ENCODE data around the gene FDX2. TPM values are rescaled to one million over a fixed set of nuclear protein-coding genes. Genes with fewer than 3 reads are reported as not detected.
"Not testable (repeated sequence)": the region's sequence is repeated elsewhere in the genome, so short reads cannot be mapped to it uniquely, and the experiment has no call there.

FDX2 gene
- polyA plus RNA-seq, 1 donor: 20.0 TPM

DNA sequence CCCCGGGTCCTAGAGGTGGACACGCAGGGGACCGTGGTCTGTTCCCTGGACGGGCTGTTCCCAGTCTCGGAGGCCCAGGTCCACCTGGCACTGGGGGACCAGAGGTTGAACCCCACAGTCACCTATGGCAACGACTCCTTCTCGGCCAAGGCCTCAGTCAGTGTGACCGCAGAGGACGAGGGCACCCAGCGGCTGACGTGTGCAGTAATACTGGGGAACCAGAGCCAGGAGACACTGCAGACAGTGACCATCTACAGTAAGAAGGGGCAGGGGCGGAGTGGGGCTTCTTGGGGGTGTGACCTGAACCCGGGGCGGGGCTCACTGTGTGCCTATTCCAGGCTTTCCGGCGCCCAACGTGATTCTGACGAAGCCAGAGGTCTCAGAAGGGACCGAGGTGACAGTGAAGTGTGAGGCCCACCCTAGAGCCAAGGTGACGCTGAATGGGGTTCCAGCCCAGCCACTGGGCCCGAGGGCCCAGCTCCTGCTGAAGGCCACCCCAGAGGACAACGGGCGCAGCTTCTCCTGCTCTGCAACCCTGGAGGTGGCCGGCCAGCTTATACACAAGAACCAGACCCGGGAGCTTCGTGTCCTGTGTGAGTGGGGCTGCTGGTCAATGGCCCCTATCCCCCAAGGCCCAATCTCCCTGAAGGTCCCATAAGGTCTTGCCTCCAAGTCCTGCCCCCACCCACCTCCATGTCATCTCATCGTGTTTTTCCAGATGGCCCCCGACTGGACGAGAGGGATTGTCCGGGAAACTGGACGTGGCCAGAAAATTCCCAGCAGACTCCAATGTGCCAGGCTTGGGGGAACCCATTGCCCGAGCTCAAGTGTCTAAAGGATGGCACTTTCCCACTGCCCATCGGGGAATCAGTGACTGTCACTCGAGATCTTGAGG lies 31.5 kb downstream of the FDX2 start:
- no peak for DNase-seq (ENCODE audit: low read depth)

DNA sequence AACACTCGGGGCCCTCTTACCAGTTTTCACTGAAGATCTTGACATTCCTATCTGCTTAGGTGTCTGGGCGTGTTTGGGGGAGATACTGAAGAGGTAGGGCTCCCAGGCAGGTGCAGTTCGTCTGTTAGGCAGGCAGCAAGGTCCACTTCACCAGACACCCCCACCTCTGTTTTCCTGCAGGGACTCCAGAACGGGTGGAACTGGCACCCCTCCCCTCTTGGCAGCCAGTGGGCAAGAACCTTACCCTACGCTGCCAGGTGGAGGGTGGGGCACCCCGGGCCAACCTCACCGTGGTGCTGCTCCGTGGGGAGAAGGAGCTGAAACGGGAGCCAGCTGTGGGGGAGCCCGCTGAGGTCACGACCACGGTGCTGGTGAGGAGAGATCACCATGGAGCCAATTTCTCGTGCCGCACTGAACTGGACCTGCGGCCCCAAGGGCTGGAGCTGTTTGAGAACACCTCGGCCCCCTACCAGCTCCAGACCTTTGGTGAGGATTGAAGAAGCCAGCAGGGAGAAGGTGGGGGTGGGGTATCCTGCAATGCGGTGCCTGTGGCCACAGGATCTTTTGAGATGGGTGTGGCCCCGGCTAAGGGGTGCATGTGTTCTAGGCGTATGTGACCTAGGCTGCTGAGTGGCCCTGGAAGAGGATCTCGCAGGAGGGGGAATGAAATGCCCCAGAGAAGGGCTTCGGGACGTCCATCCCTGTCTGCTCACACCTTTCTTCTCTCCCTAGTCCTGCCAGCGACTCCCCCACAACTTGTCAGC lies 32.3 kb downstream of the FDX2 start:
- DNase-seq (ENCODE audit: low read depth): no peak

DNA sequence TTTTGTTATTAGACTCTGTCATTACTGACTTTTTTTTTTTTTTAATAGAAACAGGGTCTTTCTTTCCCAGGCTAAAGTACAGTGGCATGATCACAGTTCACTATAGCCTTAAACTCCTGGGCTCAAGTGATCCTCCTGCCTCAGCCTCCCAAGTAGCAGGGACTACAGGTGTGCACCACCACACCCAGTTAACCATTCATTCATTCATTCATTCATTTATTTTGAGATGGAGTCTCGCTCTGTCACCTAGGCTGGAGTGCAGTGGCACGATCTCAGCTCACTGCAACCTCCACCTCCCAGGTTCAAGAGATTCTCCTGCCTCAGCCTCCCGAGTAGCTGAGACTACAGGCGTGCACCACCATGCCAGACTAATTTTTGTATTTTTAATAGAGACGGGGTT lies 33.8 kb downstream of the FDX2 start:
- DNase-seq (ENCODE audit: low read depth): not testable (repeated sequence)

DNA sequence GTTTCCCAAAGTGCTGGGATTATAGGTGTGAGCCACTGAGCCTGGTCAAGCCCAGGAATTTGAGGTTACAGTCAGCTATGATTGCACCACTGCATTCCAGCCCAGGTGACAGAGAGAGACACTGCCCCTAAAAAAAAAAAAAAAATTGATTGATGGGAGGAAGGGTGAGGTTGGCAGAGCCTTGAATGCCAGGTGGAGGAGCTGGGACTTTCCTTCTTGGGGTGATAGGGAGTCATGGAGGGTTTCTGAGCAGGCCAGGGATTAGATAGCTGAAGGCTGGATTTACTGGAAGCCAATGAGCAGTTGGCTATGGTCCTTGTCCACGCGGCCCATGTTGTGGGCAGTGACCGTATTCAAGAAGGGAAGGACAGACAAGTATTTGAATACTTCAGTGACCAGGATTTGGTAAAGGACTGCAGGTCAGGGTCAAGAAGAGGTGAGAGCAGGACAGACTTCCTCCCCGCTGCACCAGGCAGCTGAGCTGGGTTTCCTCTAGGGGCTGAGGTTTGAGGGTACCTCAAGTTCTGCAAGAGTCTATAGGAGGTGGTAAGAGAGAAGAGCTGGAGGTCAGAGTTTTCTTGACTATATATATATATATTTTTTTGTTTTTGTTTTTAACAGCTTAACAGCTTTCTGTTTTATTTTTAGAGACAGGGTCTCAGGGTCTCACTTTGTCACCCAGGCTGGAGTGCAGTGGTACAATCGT lies 35.9 kb downstream of the FDX2 start:
- DNase-seq (ENCODE audit: low read depth): no peak

DNA sequence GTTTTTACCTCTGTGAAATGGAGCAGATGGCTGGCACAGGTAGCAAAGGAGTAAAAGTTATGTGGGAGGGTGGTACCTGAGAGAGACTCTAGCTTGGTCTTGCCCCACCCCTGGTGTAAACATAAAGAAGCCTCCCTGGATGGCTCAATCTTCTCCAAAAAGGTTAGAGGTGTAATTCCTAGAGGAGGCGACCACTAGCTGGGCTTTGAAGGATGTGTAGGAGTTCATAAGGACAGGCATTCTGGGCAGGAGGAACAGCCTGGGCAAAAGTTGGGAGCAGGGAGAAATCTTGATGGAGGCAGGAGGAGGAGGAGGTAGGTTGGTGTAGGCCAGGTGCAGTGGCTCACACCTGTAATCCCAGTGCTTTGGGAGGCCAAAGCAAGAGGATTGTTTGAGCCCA lies 36.9 kb downstream of the FDX2 start:
- no peak for DNase-seq (ENCODE audit: low read depth)

DNA sequence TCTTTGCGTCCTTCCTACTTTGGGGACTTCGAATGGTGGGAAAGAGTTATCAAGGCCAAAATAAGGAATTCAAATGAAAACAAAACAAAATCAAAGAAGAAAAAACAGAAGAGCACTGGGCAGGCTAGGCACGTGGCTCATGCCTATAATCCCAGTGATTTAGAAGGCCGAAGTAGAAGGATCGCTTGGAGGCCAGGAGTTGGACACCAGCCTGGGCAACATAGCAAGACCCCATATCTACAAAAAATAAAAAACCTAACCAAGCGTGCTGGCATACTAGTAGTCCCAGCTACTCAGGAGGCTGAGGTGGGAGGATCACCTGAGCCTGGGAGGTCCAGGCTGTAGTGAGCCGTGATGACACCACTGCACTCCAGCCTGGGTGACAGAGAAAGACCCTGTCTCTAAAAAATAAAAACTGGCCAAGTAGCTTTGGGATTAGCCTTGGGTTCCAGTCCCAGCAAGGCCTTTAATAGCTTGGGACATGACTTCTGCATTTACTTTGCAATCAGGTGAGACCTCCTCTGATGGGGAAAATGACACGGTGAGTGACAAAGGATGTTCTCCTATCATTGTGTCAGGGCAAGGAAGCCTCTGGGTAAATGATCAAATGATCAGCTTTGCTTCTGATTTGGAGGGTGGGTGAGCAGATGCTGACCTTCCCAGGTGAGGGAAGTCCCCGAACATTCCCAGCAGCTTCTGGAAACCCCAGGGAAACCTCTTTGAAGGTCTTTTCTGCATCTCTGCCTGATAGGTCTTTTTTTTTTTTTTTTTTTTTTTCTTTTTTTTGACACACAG lies 37.8 kb downstream of the FDX2 start:
- DNase-seq (ENCODE audit: low read depth): no peak

DNA sequence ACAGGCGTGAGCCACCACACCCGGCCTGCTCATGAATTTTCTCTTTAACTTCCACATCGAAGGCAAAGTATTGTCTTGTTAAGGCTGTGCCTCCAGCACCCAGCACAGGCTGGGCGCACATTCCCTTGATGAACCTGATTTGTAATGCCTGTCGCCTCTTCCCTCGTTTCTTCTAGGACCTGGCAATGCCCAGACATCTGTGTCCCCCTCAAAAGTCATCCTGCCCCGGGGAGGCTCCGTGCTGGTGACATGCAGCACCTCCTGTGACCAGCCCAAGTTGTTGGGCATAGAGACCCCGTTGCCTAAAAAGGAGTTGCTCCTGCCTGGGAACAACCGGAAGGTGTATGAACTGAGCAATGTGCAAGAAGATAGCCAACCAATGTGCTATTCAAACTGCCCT lies 41.2 kb downstream of the FDX2 start:
- no peak for DNase-seq (ENCODE audit: low read depth)

DNA sequence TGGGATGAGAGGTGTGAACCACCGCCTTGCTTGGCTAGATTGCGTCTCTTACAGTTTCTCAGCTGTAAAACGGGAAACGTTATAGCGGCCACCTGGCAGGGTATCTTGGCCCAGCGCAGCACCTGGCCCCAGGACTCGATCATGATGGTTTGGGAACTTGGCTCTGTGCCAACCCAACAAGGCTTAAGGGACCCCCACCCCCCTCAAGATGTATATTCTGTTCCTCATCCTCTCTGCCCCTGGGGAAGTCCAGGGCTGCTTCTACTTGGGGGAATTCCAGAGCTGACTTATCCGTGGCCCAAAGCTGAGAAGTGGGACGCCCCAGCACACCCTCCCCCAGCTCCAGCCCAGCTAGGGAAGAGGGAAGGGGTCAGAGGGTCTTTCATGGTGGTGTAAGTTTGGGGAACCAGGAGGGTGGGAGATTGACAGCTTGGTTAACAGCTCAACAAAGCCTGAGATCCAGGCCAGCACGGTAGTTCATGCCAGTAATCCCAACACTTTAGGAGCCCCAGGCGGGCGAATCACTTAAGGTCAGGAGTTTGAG lies 44.2 kb downstream of the FDX2 start:
- no peak for DNase-seq (ENCODE audit: low read depth)

DNA sequence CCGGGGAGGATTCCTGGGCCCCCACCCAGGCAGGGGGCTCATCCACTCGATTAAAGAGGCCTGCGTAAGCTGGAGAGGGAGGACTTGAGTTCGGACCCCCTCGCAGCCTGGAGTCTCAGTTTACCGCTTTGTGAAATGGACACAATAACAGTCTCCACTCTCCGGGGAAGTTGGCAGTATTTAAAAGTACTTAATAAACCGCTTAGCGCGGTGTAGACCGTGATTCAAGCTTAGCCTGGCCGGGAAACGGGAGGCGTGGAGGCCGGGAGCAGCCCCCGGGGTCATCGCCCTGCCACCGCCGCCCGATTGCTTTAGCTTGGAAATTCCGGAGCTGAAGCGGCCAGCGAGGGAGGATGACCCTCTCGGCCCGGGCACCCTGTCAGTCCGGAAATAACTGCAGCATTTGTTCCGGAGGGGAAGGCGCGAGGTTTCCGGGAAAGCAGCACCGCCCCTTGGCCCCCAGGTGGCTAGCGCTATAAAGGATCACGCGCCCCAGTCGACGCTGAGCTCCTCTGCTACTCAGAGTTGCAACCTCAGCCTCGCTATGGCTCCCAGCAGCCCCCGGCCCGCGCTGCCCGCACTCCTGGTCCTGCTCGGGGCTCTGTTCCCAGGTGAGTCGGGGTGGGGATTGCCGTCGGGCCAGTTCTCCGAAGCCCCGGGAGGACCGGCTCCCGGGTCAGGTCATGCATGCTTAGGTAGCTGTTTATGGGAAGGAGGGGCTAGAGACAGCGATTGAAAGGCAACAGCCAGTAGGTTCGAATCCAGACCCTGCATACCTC lies 45.0 kb downstream of the FDX2 start, which contains the start of gene ICAM1:
TSS of gene ICAM1 (plus strand) at position 505 of the 779 bp plus-strand sequence. CDS start at position 545, 40 bp downstream.
- no peak for DNase-seq (ENCODE audit: low read depth)

DNA sequence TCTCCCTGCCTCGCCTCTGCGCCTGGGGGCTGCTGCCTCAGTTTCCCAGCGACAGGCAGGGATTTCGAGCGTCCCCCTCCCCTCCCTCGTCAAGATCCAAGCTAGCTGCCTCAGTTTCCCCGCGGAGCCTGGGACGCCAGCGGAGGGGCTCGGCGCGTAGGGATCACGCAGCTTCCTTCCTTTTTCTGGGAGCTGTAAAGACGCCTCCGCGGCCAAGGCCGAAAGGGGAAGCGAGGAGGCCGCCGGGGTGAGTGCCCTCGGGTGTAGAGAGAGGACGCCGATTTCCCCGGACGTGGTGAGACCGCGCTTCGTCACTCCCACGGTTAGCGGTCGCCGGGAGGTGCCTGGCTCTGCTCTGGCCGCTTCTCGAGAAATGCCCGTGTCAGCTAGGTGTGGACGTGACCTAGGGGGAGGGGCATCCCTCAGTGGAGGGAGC lies 45.6 kb downstream of the FDX2 start:
- DNase-seq (ENCODE audit: low read depth): no peak

DNA sequence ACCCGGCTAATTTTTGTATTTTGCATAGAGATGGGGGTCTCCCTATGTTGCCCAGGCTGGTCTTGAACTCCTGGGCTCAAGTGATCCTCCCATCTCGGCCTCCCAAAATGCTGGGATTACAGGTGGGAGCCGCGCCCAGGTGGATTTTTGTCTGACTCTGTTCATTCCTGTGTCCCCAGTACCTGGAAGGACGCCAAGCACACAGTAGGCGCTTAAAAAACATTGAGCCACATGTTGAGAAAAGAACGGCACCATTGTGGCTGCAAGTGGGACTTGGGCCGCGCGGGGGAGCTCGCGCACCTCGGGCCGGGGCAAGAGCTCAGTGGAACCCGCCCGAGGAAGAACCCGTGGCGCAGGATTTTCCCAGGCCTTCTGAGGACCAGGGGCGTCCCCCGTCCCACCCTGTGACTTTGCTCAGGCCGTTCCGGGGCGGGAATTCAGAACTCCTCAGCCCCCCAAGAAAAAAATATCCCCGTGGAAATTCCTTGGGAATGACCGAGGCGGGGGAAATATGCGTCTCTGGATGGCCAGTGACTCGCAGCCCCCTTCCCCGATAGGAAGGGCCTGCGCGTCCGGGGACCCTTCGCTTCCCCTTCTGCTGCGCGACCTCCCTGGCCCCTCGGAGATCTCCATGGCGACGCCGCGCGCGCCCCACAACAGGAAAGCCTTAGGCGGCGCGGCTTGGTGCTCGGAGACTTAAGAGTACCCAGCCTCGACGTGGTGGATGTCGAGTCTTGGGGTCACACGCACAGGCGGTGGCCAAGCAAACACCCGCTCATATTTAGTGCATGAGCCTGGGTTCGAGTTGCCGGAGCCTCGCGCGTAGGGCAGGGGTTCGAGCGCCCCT lies 46.3 kb downstream of the FDX2 start:
- no peak for DNase-seq (ENCODE audit: low read depth)

DNA sequence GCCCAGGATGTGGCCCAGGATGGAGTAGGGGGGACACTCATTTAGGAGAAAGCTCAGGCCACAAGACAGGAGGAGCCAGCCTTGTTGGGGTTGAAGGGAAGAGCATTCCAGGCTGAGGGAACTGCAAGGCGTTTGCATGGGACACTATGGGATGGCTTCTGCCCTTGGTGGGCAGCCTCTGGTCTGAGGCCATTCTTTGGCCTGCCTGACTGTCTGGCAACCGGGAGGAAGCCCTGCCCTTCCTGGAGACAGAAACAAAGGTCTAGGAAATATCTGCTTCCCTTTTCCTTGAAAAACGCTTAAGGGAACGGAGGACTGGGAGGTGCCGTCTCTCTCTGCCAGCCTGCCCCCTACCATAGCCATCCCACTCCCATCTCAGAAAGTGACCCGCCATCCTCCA lies 47.7 kb downstream of the FDX2 start:
- no peak for DNase-seq (ENCODE audit: low read depth)

DNA sequence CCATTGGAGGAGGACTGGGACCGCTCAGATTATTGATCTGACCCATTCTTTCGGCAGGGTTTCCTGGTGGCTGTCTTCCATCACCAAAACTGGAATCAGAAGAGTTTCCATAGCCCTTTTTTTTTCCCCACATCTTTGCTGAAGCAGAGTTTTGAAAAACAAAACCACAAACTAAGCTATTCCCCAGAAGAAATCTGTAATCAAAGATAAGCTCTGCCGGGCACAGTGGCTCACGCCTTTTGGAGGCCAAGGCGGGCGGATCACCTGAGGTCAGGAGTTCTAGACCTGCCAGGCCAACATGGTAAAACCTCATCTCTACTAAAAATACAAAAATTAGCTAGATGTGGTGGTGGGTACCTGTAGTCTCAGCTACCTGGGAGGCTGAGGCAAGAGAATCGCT lies 49.1 kb downstream of the FDX2 start:
- no peak for DNase-seq (ENCODE audit: low read depth)

DNA sequence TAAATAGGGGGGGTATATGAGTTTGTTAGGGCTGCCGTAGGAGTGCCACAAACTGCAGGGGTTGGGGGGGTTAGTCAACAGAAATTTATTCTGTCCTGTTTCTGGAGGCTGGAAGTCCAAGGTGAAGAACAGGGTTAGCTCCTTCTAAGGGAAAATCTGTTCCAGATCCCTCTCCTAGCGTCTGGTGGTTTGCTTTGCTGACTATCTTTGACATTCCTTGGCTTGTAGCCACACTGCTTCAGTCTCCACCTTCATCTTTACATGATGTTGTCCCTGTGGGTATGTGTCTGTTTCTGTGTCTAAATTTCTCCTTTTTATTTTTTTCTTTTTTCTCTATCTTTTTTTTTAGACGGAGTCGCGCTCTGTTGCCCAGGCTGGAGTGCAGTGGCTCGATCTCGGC lies 53.0 kb downstream of the FDX2 start:
- DNase-seq (ENCODE audit: low read depth): no peak

DNA sequence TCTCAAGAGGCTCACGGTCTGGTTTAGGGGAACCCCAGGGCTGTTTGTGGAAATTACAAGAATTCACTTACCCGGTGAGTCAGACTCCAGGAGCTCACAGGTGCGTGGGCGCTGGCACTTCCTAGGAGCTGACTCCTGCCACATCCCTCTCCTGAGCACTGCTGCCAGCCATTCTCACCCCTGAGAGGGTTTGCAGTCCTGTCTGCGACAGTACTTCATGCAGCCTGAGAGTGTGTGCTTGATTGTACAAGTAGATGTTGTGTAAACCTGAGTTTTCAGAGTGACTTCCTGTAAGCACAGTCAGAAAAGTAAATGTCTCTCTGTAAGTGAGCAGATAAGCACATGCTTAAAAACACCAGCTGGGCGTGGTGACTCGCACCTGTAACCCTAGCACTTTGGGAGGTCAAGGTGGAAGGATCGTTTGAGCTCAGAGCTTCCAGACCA lies 55.7 kb downstream of the FDX2 start:
- no peak for DNase-seq (ENCODE audit: low read depth)

All from forelimb muscle (tissue), 1 donor.